H9 (cell line): ENCODE data around the gene RPRD1B. TPM values are rescaled to one million over a fixed set of nuclear protein-coding genes. Genes with fewer than 3 reads are reported as not detected.
A peak's percentile ranks its signal among the peaks of the same experiment; 100 is the strongest.

Experiments
- DNase-seq: peaks from one replicate; pipeline ENCODE4 v3.0.0-alpha.2; 2017
- H2AFZ ChIP-seq: one replicate; pipeline ENCODE4 v1.6.1; 2013; ENCODE audit warnings: mild to moderate bottlenecking, low read length, control low read depth, moderate library complexity
- H2AK5ac ChIP-seq: 2 replicates; pipeline ENCODE4 v1.6.1; 2013; ENCODE audit warnings: low read length, control low read depth, mixed read lengths; ENCODE audit not compliant: insufficient read length
- H2BK120ac ChIP-seq: one replicate; pipeline ENCODE4 v1.6.1; 2013; ENCODE audit warnings: low read depth, mild to moderate bottlenecking, low read length, control low read depth, inconsistent platforms; ENCODE audit not compliant: poor library complexity, severe bottlenecking
- H2BK12ac ChIP-seq: 2 replicates; pipeline ENCODE4 v1.6.1; 2013; ENCODE audit warnings: low read length, control low read depth, mixed read lengths, low read depth; ENCODE audit not compliant: insufficient read length
- H2BK15ac ChIP-seq: 2 replicates; pipeline ENCODE4 v1.6.1; 2013; ENCODE audit warnings: low read depth, low read length, control low read depth
- H2BK20ac ChIP-seq: one replicate; pipeline ENCODE4 v1.6.1; 2013; ENCODE audit warnings: low read depth, mild to moderate bottlenecking, low read length, control low read depth, inconsistent platforms; ENCODE audit not compliant: poor library complexity, severe bottlenecking
- H2BK5ac ChIP-seq: 2 replicates; pipeline ENCODE4 v1.6.1; 2013; ENCODE audit warnings: low read length, control low read depth, mixed read lengths; ENCODE audit not compliant: insufficient read length
- H3K14ac ChIP-seq: 2 replicates; pipeline ENCODE4 v1.6.1; 2013; ENCODE audit warnings: low read length, control low read depth; ENCODE audit not compliant: insufficient read depth
- H3K18ac ChIP-seq: 2 replicates; pipeline ENCODE4 v1.6.1; 2013; ENCODE audit warnings: low read depth, mild to moderate bottlenecking, mixed read lengths, low read length, control low read depth; ENCODE audit not compliant: insufficient read length
- H3K23ac ChIP-seq: 2 replicates; pipeline ENCODE4 v1.6.1; 2013; ENCODE audit warnings: low read length, control low read depth, mixed read lengths, low read depth; ENCODE audit not compliant: insufficient read length
- H3K23me2 ChIP-seq: 2 replicates; pipeline ENCODE4 v1.6.1; 2013; ENCODE audit warnings: low read depth, mild to moderate bottlenecking, mixed read lengths, low read length, control low read depth; ENCODE audit not compliant: insufficient read length, poor library complexity, severe bottlenecking
- H3K27ac ChIP-seq: 2 replicates; pipeline ENCODE4 v1.5.1; 2013; ENCODE audit warnings: low read length, control low read depth, mixed read lengths, low read depth; ENCODE audit not compliant: insufficient read length
- H3K27me3 ChIP-seq: 2 replicates; pipeline ENCODE4 v1.6.1; 2013; ENCODE audit warnings: low read length, control low read depth, inconsistent platforms; ENCODE audit not compliant: insufficient read depth
- H3K4ac ChIP-seq: 2 replicates; pipeline ENCODE4 v1.6.1; 2013; ENCODE audit warnings: low read depth, mild to moderate bottlenecking, control low read depth, inconsistent platforms, low read length, moderate library complexity
- H3K4me1 ChIP-seq: 2 replicates; pipeline ENCODE4 v1.6.1; 2013; ENCODE audit warnings: low read length, control low read depth, inconsistent platforms; ENCODE audit not compliant: insufficient read depth
- H3K4me2 ChIP-seq: 2 replicates; pipeline ENCODE4 v1.6.1; 2013; ENCODE audit warnings: low read length, control low read depth, mixed read lengths; ENCODE audit not compliant: insufficient read length, insufficient read depth
- H3K56ac ChIP-seq: 2 replicates; pipeline ENCODE4 v1.6.1; 2013; ENCODE audit warnings: low read depth, mild to moderate bottlenecking, mixed read lengths, low read length, control low read depth; ENCODE audit not compliant: insufficient read length
- H3K79me1 ChIP-seq: 2 replicates; pipeline ENCODE4 v1.6.1; 2013; ENCODE audit warnings: low read depth, mild to moderate bottlenecking, moderate library complexity, low read length, control low read depth, inconsistent platforms; ENCODE audit not compliant: insufficient read depth, poor library complexity, severe bottlenecking
- H3K79me2 ChIP-seq: 2 replicates; pipeline ENCODE4 v1.6.1; 2013; ENCODE audit warnings: low read length, control low read depth, inconsistent platforms; ENCODE audit not compliant: insufficient read depth
- H3K9ac ChIP-seq: 2 replicates; pipeline ENCODE4 v1.6.1; 2013; ENCODE audit warnings: low read length, control low read depth, mixed read lengths; ENCODE audit not compliant: insufficient read length; ENCODE audit errors: extremely low read depth
- H3K9me3 ChIP-seq: one replicate; pipeline ENCODE4 v1.6.1; 2013; ENCODE audit warnings: low read depth, low read length, inconsistent platforms; ENCODE audit not compliant: control insufficient read depth
- H3T11ph ChIP-seq: one replicate; pipeline ENCODE4 v1.6.1; 2013; ENCODE audit warnings: mild to moderate bottlenecking, low read length, control low read depth, inconsistent platforms
- H4K20me1 ChIP-seq: one replicate; pipeline ENCODE4 v1.6.1; 2013; ENCODE audit not compliant: control insufficient read depth, insufficient read length, insufficient read depth
- H4K5ac ChIP-seq: 2 replicates; pipeline ENCODE4 v1.6.1; 2013; ENCODE audit warnings: low read depth, mild to moderate bottlenecking, mixed read lengths, low read length, control low read depth; ENCODE audit not compliant: insufficient read length
- H4K8ac ChIP-seq: replicated peaks from 2 replicates; pipeline ENCODE4 v1.6.1; 2013; ENCODE audit warnings: low read length, control low read depth, mixed read lengths, low read depth; ENCODE audit not compliant: insufficient read length
- H4K91ac ChIP-seq: 2 replicates; pipeline ENCODE4 v1.6.1; 2013; ENCODE audit warnings: low read depth, mild to moderate bottlenecking, moderate library complexity, mixed read lengths, low read length, control low read depth; ENCODE audit not compliant: insufficient read length
- H3K27ac Mint-ChIP-seq, 3 experiments: 2 replicates in 2 of 3; 3 replicates in 1 of 3; pipeline ENCODE4 v1.8.0; 2020 to 2021; ENCODE audit warnings: mixed read lengths in 3 of 3, mild to moderate bottlenecking in 1 of 3, moderate library complexity in 1 of 3
- H3K27me3 Mint-ChIP-seq: 2 replicates; pipeline ENCODE4 v1.8.0; 2021; ENCODE audit warnings: low read depth, mild to moderate bottlenecking, moderate library complexity, mixed read lengths
- H3K36me3 Mint-ChIP-seq, 3 experiments: 2 replicates in 2 of 3; 3 replicates in 1 of 3; pipeline ENCODE4 v1.8.0; 2020 to 2021; ENCODE audit warnings: low read depth in 3 of 3, mixed read lengths in 3 of 3; ENCODE audit not compliant: insufficient read depth in 1 of 3
- H3K4me1 Mint-ChIP-seq, 2 experiments: 2 replicates each; pipeline ENCODE4 v1.8.0; 2020; ENCODE audit warnings: mixed read lengths in 2 of 2
- H3K4me3 Mint-ChIP-seq, 2 experiments: 2 replicates in 1 of 2; 3 replicates in 1 of 2; pipeline ENCODE4 v1.8.0; 2020 to 2021; ENCODE audit warnings: mild to moderate bottlenecking in 2 of 2, mixed read lengths in 2 of 2, moderate library complexity in 1 of 2
- H3K9me3 Mint-ChIP-seq, 2 experiments: 2 replicates in 1 of 2; 3 replicates in 1 of 2; pipeline ENCODE4 v1.8.0; 2020; ENCODE audit warnings: mild to moderate bottlenecking in 2 of 2, mixed read lengths in 2 of 2, moderate library complexity in 1 of 2
- WGBS: extraction: QIAGEN DNeasy Blood & Tissue Kit; methylation state at CpG from one replicate; pipeline ENCODE4 v1.1.7; 2013; ENCODE audit warnings: missing lambda C conversion rate, low lambda C conversion rate, mixed read lengths; ENCODE audit not compliant: insufficient read length; ENCODE audit errors: extremely low coverage; 5-methylcytosine and 5-hydroxymethylcytosine counted together
- total RNA-seq: library from RNA; stranded (reverse); gene quantifications from 2 replicates; pipeline ENCODE4 v1.2.1, GENCODE V29; 2021
- TF ChIP-seq, protein P1 (sequence below): fragments of 200-600 bp; sonication (generic); conservative IDR thresholded peaks from 3 replicates; pipeline ENCODE4 v1.8.0; 2021; ENCODE audit warnings: antibody characterized with exemption, mild to moderate bottlenecking

The RPRD1B gene
- total RNA-seq, 1 experiment from 2014 or later: 34.3 TPM

DNA sequence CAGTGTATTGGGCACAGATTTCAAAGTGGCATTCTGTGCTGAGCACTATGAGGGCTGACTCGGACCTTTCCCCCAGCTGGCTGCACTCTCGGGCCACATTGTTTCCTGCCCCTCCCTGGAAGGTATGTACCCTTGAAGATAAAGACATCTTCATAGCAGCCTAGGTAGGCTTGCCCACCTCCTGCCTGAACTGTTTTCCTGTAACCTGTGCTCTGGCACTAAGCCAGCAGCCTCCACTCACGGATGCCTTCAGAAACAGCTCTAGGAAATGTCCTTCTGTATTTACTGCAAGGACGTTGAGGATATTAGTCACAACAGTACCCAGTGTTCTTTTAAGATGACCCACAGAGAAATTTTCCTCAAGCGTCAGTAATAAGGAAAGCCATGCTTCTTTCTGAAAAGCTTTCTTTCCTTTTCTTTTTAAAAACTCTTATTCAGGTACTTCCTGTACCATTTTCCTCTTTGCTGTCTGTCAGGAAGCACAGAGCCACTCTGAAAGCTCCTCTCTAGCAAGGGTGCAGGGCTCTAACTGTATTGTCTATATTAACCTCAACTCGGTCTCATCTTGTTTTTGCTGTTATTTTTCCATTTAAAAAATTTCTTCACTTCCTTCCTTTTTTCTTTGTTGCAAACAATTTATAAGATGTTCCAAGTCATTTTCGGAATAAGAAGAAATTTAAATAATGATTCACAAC, 43.8 kb upstream of the RPRD1B start:
- WGBS: no CpG with 5 or more reads among the region's 7 CpGs
- Histone ChIP-seq H3K27me3 (no peaks in the 10 kb centered on the region), H3K9ac (no peak overlapping the region), H2BK15ac (no peak overlapping the region), H4K91ac (no peak overlapping the region), H3K79me1 (no peaks in the 10 kb centered on the region), H2BK12ac (no peak overlapping the region), H2BK20ac (no peak overlapping the region), H3K4ac (no peak overlapping the region), H3K4me1 (no peaks in the 10 kb centered on the region), H3K9me3 (no peaks in the 10 kb centered on the region), H2AK5ac (no peak overlapping the region), H3K18ac (no peak overlapping the region), H3K4me2 (no peak overlapping the region), H4K20me1 (no peaks in the 10 kb centered on the region), H3T11ph (no peak overlapping the region), H3K23ac (no peak overlapping the region), H3K56ac (no peak overlapping the region), H3K14ac (no peak overlapping the region), H3K23me2 (no peaks in the 10 kb centered on the region), H3K27ac (no peak overlapping the region), H2BK120ac (no peak overlapping the region), H2AFZ (no peak overlapping the region), H4K8ac (no peak overlapping the region), H4K5ac (no peak overlapping the region), H2BK5ac (no peak overlapping the region), H3K79me2 (no peaks in the 10 kb centered on the region)
- Mint-ChIP-seq H3K9me3 (no peaks in the 10 kb centered on the region), H3K36me3 (peaks cover 10 to 41% (median 38%) of the 10 kb centered on the region in 3 experiments; a peak in 6 of 7 replicates), H3K27me3 (no peaks in the 10 kb centered on the region), H3K4me3 (no peak overlapping the region), H3K4me1 (peaks cover 4 to 16% of the 10 kb centered on the region in 2 experiments), H3K27ac (peak overlapping the region in 1 of 3 experiments; percentile 76; a peak in 2 of 7 replicates)
- no peak for DNase-seq
- TF ChIP-seq, protein P1, sequence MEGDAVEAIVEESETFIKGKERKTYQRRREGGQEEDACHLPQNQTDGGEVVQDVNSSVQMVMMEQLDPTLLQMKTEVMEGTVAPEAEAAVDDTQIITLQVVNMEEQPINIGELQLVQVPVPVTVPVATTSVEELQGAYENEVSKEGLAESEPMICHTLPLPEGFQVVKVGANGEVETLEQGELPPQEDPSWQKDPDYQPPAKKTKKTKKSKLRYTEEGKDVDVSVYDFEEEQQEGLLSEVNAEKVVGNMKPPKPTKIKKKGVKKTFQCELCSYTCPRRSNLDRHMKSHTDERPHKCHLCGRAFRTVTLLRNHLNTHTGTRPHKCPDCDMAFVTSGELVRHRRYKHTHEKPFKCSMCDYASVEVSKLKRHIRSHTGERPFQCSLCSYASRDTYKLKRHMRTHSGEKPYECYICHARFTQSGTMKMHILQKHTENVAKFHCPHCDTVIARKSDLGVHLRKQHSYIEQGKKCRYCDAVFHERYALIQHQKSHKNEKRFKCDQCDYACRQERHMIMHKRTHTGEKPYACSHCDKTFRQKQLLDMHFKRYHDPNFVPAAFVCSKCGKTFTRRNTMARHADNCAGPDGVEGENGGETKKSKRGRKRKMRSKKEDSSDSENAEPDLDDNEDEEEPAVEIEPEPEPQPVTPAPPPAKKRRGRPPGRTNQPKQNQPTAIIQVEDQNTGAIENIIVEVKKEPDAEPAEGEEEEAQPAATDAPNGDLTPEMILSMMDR: no peak
